ENCODE results near the gene ALG14.

DNA sequence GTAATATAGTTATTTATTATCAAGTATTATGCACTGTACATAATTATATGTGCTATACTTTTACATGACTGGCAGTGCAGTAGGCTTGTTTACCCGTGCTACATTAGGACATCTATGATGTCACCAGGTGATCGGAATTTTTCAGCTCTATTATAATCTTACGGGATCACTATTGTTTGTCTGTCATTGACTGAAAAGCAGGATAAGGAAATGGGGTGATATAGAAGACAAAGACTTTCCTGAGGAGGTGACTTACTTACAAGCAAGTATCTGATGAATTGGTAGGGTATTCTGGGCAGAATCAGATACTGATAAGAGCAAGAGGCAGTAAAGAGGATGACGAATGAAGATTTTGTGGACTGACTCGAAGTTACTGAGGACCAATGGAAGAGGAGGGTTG is 80.6 kb downstream of the ALG14 start:
- no peak for TF ChIP-seq POLR2A (IDR thresholded peaks at IDR 0.05)
- TF ChIP-seq, protein P1, sequence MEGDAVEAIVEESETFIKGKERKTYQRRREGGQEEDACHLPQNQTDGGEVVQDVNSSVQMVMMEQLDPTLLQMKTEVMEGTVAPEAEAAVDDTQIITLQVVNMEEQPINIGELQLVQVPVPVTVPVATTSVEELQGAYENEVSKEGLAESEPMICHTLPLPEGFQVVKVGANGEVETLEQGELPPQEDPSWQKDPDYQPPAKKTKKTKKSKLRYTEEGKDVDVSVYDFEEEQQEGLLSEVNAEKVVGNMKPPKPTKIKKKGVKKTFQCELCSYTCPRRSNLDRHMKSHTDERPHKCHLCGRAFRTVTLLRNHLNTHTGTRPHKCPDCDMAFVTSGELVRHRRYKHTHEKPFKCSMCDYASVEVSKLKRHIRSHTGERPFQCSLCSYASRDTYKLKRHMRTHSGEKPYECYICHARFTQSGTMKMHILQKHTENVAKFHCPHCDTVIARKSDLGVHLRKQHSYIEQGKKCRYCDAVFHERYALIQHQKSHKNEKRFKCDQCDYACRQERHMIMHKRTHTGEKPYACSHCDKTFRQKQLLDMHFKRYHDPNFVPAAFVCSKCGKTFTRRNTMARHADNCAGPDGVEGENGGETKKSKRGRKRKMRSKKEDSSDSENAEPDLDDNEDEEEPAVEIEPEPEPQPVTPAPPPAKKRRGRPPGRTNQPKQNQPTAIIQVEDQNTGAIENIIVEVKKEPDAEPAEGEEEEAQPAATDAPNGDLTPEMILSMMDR (IDR thresholded peaks at IDR 0.05): no peak
